GM04503 (cell line): ENCODE data around the gene CTBP1.
A peak's percentile ranks its signal among the peaks of the same experiment; 100 is the strongest.

Experiments used
- DNase-seq: peaks from one replicate; pipeline ENCODE4 v3.0.0-alpha.2; 2012; ENCODE audit warnings: low read depth

CTBP1 gene

DNA sequence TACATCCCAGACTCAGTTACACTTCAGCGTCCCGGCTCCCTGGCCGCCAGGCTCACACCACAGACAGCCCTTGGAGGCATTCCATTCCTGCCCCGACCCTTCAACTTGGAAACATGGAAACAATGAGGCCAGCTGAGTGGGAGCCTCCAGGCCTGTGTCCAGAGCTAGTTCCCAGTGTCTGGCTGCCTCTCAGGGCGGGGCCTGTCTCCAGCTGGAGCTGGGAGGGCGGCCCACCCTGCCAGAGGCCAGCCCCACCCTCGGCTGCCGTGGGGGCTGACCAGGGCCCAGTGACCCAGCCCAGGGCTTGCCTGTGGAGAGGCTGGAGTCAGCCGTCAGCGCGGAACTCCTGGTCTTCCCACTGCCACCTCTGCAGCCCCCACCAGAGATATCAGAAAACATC is 39.1 kb downstream of the CTBP1 start:
- DNase-seq = no peak

DNA sequence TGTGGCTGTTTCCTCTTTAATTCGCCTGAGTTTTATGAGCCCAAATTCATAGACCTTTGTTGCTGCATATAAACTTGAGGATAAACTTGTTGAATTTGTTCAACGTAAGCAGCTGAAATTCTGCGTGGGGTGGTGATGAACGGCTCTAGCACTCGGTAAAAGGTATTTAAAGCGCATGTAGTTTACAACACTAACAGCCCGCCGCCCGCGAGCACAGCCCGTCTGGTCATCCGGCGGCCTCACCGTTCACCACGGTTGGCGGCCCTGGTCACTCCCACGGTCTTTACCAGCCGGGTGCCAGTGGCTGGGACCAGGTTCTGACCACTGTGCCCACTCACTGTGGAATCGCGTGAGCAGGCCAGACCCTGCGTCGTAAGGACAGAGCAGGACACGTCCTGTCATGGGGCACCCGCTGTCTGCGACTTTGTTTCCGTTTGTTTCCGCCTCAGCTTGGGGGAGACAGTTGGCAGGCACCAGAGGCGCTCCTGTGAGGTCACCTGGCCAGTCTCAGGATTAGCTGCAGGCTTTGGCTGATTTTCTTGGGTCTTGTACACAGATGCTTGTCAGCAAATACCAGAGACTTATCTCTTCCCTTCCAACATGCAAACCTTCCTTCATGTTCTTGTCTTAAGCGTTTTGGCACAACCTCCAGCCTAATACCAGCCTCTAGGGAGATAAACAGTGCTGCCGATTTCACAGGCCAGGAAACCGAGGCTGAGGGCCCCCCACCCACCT is 39.8 kb downstream of the CTBP1 start:
- DNase-seq = no peak

DNA sequence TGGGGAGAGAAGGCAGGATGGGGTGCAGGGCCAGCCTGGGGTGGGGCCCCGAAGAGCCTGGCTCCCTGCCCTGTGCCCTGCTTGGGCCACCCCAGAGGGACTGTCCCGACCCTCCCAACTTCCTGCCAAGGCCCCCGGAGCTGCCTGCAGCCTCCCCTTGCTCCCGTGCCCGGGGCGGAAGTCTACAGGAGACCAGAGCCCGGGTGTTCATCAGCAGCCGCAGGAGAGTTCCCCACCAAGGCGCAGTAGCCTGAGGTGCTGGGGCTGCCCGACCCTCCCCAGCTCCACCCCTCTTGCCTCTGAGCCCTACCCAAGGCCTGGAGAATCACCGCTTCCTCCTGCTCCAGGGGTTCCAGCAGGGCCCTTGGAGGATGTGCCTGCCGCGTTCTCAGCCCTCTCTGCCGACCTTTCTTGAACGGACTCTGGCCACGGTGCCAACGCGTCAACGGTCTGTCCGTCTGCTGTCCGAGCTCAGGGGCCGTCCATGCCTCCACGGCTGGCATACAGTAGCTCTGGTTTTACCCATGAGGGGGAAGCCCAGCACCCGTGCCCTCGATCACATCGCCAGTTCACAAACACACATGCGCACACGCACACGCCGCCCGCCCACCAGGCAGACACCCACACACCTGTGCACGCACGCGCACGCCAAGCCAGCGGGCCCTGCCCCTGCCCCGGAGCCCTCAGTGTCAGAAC is 40.5 kb downstream of the CTBP1 start:
- no peak for DNase-seq

DNA sequence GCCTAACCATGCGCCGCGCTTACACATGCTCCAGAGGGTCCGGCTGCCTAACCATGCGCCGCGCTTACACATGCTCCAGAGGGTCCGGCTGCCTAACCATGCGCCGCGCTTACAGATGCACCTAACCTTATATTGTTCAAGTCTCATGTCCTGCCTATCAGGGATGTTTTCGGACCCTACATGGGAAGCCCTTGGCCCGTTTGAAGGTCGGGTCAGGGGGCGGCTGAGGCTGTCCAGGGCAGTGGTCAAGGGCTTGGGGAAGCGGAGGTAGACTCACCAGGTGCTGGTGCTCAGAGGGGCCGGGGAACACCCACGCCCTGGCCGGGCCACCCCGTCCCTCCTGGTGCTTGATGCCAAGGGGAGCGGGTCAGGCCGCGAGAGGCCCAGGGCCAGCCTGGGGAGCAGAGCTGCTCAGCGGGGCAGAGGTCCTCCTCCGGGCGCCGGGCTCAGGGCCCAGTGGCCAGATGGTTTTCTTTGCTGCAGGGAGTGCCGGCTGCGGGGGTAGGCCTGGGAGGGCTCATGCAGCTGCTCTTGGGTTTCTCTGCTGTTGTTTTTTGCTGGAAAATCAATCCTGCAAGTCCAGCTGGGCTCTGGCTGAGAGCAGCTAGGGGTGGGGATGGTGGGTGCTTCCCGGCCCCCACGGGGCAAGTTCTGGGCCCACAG is 41.2 kb downstream of the CTBP1 start:
- no peak for DNase-seq

DNA sequence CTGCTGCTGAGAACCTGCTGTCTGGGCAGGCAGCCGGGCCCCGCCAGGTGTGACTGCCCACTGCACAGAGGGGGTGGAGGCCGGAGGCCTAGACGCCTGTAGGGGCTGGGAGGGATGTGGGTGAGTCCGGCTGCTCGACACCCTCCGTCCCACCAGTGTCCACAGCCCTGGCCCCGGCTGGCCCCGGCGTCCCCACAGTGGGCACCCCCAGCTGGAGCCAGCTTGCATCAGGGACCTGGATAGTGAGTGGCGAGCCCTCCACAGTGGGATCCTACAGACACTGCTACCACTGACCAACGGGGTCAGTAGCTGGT is 41.8 kb downstream of the CTBP1 start:
- DNase-seq = no peak

DNA sequence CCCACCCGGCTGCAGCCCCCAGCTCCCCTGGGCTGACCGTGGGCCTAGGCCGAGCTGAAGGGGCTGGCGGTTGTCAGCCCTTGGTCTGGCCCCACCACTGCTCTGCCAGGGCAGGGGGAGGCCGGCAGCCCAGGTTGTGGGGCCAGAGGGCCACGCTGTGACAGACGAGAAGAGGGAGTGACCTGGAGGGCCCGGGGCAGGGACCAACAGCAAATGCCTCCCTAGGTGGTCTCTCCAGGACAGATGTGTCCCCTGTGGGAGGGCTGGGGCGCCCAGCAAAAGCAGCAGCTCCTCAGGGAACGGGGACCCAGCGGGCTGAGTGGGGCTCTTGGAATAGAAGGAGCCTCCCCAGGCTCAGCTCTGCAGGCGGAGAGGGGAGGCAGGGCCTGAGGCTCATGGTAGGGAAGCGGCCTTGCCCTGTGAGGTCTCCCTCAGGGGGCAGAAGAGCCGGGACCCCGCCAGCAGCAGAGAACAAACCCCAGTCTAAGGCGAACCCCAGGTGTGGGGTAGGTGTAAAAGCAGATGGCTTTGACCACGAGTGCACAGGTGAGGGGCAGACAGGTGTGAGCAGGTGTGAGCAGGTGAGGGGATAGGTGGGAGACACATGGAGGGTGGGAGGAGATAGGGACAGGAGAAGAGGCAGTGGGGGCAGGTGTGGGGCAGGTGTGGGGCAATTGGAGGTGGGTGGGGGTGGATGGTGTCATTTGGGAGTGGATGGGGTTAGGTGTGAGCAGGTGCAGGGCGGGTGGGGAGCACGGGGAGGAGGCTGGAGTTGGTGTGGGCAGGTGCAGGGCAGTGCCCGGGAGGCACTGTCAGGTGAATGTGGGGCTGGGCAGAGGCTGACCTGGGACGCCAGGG is 42.4 kb downstream of the CTBP1 start:
- no peak for DNase-seq

DNA sequence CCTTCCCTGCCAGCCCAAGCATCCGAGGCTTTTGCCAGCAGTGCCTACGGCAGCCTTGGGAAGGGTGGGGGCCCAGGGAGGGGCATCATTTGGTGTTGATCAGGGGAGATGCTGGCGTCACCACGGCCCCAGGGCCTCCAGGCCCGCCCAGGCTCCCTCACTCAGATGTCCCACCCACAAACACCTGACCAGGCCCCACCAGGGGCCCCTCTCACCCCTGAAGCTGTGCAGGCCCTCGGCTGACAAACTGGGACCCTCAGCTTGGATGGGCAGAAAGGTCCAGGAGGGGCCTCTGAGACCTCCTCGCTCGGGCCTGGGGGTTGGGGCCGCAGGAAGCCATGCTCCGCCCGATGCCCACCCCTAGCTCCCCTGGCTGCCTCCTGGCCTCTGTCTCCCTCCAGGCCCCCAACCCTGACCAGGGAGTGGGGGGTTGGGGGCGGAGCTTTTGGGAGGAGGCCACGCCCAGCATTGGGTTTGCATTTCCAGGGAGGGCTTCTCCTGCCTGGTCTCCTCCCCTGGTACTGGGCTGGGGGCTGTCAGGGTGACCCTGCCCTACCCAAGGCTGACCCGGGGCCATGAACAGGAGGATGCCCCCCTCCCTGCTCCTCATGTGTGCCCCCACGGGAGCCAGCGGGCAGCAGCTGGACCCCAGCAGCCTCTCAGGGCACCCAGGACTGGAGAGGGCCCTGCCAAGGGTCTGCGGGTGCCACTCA is 43.2 kb downstream of the CTBP1 start:
- no peak for DNase-seq

DNA sequence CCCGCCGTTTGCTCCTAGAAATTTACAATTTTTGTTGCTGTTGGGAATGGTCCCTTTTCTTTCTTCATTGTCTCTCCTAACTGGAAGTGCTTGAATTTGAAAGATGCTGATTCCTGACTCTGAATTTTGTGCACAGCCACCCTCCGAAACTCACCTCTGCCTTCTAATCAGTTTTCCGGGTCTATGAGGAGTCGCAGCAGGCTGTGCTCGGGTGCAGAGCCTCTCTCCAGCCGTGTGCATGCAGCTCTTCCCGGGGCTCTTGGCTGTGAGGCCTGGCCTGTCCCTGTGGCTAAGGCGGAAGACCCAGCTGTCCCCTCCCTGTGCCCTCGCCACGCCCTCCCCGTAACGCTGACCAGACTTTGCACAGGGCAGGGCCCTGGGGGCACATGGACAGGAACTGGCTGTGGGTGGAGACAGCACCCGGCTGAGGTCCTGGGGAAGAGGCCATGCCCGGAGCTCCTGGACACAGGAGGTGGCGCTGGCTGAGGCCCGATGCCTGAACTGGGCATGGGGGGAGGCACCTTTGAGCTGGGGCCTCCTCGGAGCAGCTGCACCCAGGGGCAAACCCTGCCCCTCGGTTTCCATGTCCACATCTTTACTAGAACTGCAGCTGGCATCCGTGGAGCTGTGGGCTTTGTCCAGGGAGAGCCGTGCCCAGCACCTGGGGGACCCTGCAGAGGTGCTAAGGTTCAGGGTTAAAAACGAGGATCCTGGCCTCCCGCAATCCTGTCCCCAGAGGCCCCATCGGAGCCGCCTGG is 43.9 kb downstream of the CTBP1 start:
- DNase-seq = no peak

DNA sequence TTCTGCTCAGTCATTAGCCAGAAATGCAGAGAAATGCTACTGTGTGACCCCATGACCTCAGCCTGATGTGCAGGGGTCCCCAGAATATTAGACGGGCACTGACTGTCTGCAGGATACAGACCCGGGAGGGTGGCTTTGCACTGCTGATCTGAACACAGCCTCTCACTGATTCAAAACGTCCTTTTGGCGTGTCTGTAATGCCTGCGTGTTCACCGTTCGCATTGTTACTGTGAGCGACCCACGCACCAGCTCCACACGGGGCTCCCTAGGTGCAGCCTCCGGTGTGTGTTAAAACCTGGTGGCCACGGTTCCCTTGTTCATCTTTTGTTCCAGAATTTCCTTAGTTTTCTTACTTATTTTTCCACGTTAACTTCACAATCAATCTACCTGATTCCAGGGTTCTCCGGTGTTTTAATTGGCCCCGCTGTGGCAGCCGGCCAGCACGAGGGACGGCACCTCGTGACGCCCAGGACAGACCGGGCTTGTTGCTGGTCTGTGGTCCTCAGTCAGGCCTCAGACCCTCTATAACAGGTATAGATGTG is 44.6 kb downstream of the CTBP1 start:
- DNase-seq = no peak

DNA sequence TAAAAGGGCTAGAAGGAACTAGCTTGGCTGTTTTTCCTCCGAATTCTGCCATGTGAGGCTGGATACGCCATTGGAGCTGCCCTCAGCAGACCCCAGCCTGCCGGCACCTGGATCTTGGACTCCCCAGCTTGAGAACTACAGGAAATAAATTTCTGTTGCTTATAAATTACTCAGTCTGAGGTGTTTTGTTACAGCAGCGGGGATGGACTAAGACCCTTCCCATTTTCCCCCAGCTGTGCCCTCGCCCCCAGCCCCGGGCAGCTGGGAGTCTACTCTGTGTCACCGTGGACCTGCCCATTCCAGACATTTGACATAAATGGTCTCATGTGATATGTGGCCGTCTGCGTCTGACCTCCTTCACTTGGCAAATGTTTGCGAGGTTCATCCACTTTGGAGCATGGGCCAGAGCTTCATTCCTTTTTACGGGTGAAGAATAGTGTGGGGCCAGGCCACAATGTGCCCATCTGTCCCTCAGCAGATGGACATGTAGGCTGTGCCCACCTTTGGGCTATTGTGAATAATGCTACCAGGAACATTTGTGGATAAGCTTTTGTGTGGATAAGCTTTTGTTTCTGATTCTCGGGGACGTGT is 45.8 kb downstream of the CTBP1 start:
- DNase-seq = no peak

DNA sequence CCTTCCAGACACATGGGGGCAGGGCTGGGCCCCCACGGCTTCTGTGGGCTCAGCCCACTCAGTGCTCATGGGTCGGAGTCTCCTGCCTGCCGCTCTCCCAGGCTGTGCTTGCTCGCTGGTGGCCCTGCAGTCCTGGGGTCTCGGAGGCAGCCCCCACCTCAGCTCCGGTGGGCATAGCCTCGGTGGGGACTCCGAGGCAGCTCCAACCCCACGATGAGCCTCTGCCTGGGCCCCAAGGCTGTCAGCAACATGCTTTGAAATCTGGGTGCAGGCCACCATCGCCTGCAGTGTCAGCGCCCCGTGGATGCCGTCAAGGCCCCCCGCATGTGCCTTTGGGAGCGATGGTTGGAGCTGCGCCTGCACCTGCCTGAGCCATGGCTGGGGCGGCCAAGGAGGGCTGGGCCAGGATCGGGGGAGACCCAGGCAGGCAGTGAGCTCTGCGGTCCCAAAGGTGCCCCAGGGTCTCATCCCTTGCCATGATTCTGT is 46.4 kb downstream of the CTBP1 start:
- DNase-seq = no peak

DNA sequence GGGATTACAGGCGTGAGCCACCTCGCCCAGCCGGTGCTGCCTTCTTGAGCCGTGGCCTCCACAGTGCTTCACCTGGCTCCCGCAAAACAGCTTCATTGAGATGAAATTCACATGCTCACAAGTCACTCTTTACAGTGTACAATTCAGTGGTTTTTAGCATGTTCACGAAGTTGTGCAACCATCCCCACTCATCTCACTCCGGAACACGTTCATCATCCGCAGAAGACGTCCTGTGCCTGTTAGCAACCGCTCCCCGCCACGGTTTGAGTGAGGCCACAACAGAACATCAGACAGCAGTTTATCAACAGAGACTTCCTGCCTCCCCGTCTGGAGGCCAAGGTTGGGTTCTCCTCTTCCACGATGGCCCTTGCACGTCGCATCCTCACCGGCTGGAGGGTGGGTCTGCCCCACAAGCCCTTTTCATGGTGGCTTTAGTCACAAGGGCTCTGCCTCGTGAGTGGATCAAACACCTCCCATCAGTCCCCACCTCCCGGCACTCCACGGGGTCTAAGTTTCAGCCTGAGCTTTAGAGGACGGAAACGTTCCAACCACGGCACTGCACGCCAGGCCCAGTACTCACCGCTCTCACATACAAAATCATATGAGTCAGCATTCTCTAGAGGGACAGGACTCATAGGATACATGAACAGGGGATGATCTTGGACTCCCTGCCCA is 46.9 kb downstream of the CTBP1 start:
- peak; percentile 51 for DNase-seq

DNA sequence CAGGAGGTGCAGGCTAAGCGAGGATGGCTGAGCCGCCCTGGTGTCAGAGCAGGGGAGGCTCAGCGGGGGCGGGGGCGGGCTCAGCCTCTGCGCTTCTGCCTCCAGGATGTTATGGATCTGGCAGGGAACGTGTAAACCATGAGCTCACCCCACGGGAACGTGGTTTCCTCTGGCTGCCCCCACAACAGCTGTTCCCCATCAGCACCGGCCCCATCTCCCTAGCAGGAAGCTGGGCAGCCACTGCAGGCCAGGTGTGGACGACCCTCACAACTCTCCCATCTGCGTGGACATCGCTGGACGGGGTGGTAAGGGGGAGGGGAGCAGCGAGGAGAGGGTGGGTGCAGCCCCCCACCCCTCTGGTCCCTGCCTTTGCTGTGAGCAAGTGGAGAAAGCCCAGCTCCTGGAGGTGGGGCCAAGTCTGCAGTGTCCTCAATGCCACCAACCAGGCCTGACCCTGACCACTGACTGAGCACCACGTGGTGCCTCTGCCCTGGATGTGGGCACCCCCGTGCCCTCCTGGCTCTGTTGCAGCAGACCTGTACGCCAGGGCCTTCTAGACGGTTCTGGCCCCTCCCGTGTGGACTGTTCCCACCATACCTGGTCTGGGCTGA is 48.4 kb downstream of the CTBP1 start:
- peak; percentile 46 for DNase-seq

DNA sequence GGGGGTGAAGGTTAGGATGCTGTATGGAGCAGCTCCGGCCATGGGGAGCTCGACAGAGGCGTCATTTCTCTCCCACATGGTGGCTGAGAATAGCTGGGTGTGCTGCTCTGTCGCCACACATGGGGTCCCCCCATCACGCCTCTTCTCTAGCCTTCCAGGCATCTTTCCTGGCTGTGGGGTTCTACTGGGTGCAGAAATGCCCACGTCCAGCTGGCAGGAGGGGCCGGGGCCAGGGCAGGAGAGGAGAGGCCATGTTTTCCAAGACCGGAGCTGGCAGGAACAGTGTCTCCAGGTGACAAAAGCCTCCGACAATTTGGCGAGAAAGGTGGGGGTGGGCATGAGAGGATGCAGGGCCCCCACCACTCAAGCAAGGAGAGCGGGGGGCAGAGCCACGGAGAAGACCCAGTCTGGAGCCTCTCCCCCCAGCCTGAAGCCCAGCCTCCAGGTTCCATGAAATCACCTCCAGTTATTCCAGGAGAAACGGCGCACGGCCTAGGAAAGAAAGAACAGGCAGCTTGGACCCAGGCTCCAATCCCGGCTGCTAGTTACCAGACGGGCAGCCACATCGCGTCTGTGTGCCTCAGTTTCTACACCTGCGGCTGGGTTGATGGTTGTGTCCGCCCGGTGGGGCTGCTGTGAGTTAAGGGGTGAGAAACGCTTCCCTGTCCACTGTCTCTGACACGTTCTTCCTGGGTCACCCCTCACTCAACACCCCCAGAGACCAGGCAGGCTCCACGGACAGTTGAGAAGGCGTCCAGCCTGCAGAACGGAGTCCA is 49.2 kb downstream of the CTBP1 start:
- DNase-seq = no peak

DNA sequence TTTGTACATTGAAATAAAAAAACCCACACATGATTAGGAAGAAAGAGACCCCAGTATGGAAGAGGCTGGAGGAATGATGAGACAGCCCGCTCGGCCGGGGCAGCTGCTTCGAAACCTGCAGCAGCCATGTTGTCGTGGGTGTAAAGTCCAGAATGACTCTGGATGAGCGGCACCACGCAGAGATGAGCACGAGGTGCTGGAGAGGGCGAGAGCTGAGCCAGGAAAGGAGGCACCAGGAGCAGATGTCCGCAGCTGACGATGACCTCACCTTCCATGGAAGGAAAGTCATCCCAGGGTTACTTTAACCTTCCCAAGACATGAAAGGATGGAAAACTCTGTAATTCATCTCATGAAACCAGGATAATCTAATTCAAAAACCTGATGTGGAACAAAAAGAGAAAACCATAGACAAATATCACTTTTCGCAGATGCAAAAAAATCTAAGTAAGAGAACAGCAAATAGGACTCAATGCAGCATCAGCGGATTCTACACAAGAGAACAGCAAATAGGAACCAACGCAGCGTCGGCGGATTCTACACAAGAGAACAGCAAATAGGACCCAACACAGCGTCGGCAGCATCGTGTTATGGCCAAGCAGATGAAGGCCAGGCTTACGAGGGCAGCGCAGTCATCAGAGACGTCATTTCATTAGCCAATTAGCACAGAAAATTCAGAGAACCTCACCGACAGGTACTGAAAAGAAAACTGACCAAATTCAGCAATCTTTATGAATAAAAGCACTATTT is 50.7 kb downstream of the CTBP1 start:
- no peak for DNase-seq

DNA sequence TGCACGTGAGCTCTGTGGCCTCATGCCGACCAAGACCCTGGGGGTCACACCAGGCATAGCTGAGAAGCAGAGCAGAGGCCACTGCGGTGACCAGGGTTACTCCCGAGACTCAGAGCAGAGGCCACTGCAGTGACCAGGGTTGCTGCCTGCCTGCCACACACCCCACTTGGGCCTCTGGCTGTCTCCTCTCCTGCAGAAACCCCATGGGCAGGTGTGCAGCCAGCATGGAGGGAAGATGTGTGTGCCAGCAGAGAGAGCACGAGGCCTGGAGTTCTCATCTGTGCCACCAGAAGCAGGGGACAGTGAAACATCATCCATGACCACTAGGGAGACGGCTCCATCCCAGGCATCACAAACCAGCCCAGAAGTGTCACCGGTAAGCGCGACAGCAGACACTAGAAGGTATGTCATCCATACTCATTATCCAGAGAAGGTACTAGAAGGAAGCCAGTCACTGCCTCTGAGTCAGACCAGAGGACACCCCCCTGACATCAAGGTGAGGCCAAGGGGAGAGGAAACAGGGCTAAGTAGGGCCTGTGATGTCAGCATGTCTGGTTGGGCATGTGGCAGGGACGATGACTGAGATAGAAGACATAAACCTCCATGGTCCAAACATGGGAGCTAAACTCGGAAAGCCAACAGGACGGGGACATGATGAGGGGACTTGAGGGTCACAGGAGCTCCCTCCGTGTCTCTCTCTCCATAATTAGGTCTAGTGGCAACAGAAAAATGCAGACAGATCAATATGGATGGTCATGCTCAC is 52.3 kb downstream of the CTBP1 start:
- no peak for DNase-seq

DNA sequence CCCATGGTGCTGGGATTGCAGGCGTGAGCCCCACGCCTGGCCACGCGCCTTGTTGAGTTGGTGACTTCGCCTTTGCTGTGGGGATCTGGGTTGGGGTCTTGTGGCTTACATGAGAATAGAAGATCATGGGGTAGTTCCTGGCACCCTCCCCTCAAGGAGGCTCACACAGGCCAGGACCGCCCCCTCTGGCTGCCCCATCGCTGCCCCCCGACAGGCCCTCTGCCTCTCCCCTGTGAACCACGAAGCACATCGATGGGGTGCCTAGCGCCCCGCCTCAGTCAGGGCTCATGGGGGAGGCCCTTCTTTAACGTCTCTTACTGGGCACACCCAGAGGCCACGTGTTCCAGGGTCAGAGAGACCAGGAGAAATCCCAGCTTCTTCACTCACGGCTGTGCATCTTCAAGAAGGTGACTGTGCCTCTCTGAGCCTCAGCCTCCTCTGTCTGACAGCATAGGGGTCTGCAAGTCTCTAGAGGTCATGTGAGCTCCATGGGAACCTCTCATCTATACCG is 53.0 kb downstream of the CTBP1 start:
- no peak for DNase-seq
